K562 (cell line): Measurements from ENCODE around the gene TPCN1. TPM values are rescaled to one million over a fixed set of nuclear protein-coding genes. Genes with fewer than 3 reads are reported as not detected.

Experiments used
- ARHGAP35 ChIP-seq: fragments of 450-650 bp; IDR thresholded peaks from 2 replicates; pipeline ENCODE4 v1.6.1; 2018; ENCODE audit not compliant: partially characterized antibody
- BCOR ChIP-seq: fragments of 450-650 bp; IDR thresholded peaks from 2 replicates; pipeline ENCODE4 v1.6.1; 2016
- CSDE1 ChIP-seq, 2 experiments: fragments of 450-650 bp; IDR thresholded peaks; 2 replicates each; pipeline ENCODE4 v1.6.1; 2016; ENCODE audit warnings: mild to moderate bottlenecking in 1 of 2
- GTF2A2 ChIP-seq: IDR thresholded peaks from 2 replicates; pipeline ENCODE4 v1.6.1; 2016; ENCODE audit warnings: mild to moderate bottlenecking, missing genetic modification characterization, missing compliant biosample characterization
- HNRNPUL1 ChIP-seq: fragments of 200-400 bp; formaldehyde crosslinking; IDR thresholded peaks from 2 replicates; pipeline ENCODE4 v1.6.1; 2017; ENCODE audit warnings: low read length
- PCBP2 ChIP-seq: fragments of 200-400 bp; formaldehyde crosslinking; IDR thresholded peaks from 2 replicates; pipeline ENCODE4 v1.6.1; 2018; ENCODE audit warnings: low read length, low read depth, mild to moderate bottlenecking, moderate library complexity; ENCODE audit not compliant: poor library complexity, severe bottlenecking
- SMARCA4 ChIP-seq: fragments of 450-650 bp; IDR thresholded peaks from 2 replicates; pipeline ENCODE4 v1.6.1; 2016
- SRSF1 ChIP-seq: fragments of 200-400 bp; formaldehyde crosslinking; IDR thresholded peaks from 2 replicates; pipeline ENCODE4 v1.6.1; 2017; ENCODE audit warnings: mild to moderate bottlenecking, low read depth, low read length, moderate library complexity
- TAL1 ChIP-seq: fragments of 450-650 bp; IDR thresholded peaks from 2 replicates; pipeline ENCODE4 v1.6.1; 2016; ENCODE audit warnings: mild to moderate bottlenecking
- TRIM24 ChIP-seq, 2 experiments: fragments of 450-650 bp; IDR thresholded peaks; 2 replicates each; pipeline ENCODE4 v1.6.1; 2016
- TSC22D4 ChIP-seq: fragments of 450-650 bp; IDR thresholded peaks from 2 replicates; pipeline ENCODE4 v1.6.1; 2016; ENCODE audit warnings: missing genetic modification characterization, missing biosample characterization, control low read depth
- YBX1 ChIP-seq: fragments of 450-650 bp; IDR thresholded peaks from 2 replicates; pipeline ENCODE4 v1.7.1; 2016; ENCODE audit warnings: mild to moderate bottlenecking
- ZBTB1 ChIP-seq: sonication (generic); formaldehyde crosslinking; IDR thresholded peaks from 2 replicates; pipeline ENCODE4 v1.8.1; 2023; ENCODE audit warnings: missing genetic modification reagents, low read depth, mild to moderate bottlenecking, borderline replicate concordance
- ZNF140 ChIP-seq: fragments of 250-450 bp; sonication (Bioruptor Pico); IDR thresholded peaks from 2 replicates; pipeline ENCODE4 v1.8.0; 2021; ENCODE audit warnings: moderate library complexity, mild to moderate bottlenecking, inconsistent platforms
- ZNF316 ChIP-seq: fragments of 450-650 bp; IDR thresholded peaks from 2 replicates; pipeline ENCODE4 v1.6.1; 2016
- ZNF41 ChIP-seq: fragments of 250-450 bp; sonication (Bioruptor Pico); conservative IDR thresholded peaks from 2 replicates; pipeline ENCODE4 v1.4.0; 2020; ENCODE audit warnings: mild to moderate bottlenecking
- ZNF431 ChIP-seq: sonication (generic); formaldehyde crosslinking; IDR thresholded peaks from 2 replicates; pipeline ENCODE4 v1.8.0; 2022; ENCODE audit warnings: mild to moderate bottlenecking, missing genetic modification reagents
- ZNF583 ChIP-seq: fragments of 250-450 bp; sonication (Bioruptor Pico); IDR thresholded peaks from 2 replicates; pipeline ENCODE4 v1.4.0; 2020
- ZNF778 ChIP-seq: fragments of 450-650 bp; formaldehyde crosslinking; IDR thresholded peaks from 2 replicates; pipeline ENCODE4 v1.4.0; 2020; ENCODE audit warnings: mild to moderate bottlenecking, moderate library complexity
- polyA plus RNA-seq, 8 experiments: library from polyadenylated mRNA; depleted of rRNA in 4 of 8; stranded (reverse) in 5 of 8; unstranded in 3 of 8; fragments of >200 nt; fragmentation: Nextera tagmentation in 2 of 8; fragmentation: Illumina TruSeq in 1 of 8; extraction: Ambion mirVana in 2 of 8; extraction: Trizol in 1 of 8; gene quantifications; 2 replicates each; pipeline versions ENCODE4 v1.2.1 to v1.2.3, GENCODE V29; 2011 to 2014; ENCODE audit warnings: inconsistent platforms in 1 of 8, missing spikeins in 1 of 8
- total RNA-seq, 7 experiments: library from RNA; depleted of rRNA in 6 of 7; stranded (reverse); fragments of >200 nt in 6 of 7; fragmentation: Illumina TruSeq in 2 of 7; extraction: Trizol in 2 of 7; gene quantifications; 2 replicates each; pipeline versions ENCODE4 v1.2.1 to v1.2.3, GENCODE V29; 2011 to 2021; ENCODE audit warnings: low replicate concordance in 1 of 7
- TF ChIP-seq, protein P1 (sequence below): sonication (generic); formaldehyde crosslinking; IDR thresholded peaks from 2 replicates; pipeline ENCODE4 v1.8.1; 2022; ENCODE audit warnings: missing genetic modification reagents
- TF ChIP-seq, protein P2 (sequence below): fragments of 450-650 bp; formaldehyde crosslinking; IDR thresholded peaks from 2 replicates; pipeline ENCODE4 v1.4.0; 2022; ENCODE audit warnings: missing genetic modification characterization
- TF ChIP-seq, protein P3 (sequence below): sonication (generic); formaldehyde crosslinking; IDR thresholded peaks from 2 replicates; pipeline ENCODE4 v1.8.0; 2022; ENCODE audit warnings: mild to moderate bottlenecking, missing genetic modification reagents
- TF ChIP-seq, protein P4 (sequence below): fragments of 450-650 bp; IDR thresholded peaks from 2 replicates; pipeline ENCODE4 v1.6.1; 2016
- TF ChIP-seq, protein P5 (sequence below): fragments of 250-450 bp; sonication (Bioruptor Pico); IDR thresholded peaks from 2 replicates; pipeline ENCODE4 v1.4.0; 2020

TPCN1 gene
- total and polyA plus RNA-seq, 9 of the 15 experiments (the other 6 are each of a cell fraction or from before 2014, with no cell fraction given) = 0.80 to 23.8 (median 7.4) TPM

DNA sequence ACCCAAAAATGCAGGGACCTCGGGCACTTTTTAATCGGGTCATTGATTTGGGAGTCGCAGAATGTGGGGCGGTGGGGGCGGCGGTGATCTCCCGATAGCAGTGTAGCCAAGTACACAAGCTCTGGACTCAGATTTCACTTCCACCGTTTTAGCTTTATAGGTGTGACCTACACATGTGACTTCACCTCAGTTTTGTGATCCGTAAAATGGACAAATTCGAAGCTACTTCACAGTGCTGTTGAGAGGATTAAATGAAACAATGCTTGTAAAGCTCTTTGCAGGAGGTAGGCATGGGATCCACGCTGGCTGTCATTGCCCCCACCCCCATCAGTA lies 35.3 kb upstream of the TPCN1 start (continued):
- TF ChIP-seq BCOR (peak; percentile 98), ARHGAP35 (no peak), SRSF1 (no peak), ZNF41 (CRISPR knock-in tag) (no peak), HNRNPUL1 (no peak), PCBP2 (no peak), ZNF583 (no peak), GTF2A2 (tag) (no peak), ZNF431 (CRISPR knock-in tag) (no peak), CSDE1 (IDR thresholded peaks at IDR 0.05) (no peak), ZNF140 (CRISPR knock-in tag) (no peak), TSC22D4 (tag) (no peak), TRIM24 (IDR thresholded peaks at IDR 0.05) (no peak), ZBTB1 (CRISPR knock-in tag) (no peak), SMARCA4 (no peak), YBX1 (no peak), ZNF778 (no peak), TAL1 (no peak), ZNF316 (no peak)
- TF ChIP-seq, protein P1, sequence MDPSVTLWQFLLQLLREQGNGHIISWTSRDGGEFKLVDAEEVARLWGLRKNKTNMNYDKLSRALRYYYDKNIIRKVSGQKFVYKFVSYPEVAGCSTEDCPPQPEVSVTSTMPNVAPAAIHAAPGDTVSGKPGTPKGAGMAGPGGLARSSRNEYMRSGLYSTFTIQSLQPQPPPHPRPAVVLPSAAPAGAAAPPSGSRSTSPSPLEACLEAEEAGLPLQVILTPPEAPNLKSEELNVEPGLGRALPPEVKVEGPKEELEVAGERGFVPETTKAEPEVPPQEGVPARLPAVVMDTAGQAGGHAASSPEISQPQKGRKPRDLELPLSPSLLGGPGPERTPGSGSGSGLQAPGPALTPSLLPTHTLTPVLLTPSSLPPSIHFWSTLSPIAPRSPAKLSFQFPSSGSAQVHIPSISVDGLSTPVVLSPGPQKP (CRISPR knock-in tag) = no peak
- TF ChIP-seq, protein P2, sequence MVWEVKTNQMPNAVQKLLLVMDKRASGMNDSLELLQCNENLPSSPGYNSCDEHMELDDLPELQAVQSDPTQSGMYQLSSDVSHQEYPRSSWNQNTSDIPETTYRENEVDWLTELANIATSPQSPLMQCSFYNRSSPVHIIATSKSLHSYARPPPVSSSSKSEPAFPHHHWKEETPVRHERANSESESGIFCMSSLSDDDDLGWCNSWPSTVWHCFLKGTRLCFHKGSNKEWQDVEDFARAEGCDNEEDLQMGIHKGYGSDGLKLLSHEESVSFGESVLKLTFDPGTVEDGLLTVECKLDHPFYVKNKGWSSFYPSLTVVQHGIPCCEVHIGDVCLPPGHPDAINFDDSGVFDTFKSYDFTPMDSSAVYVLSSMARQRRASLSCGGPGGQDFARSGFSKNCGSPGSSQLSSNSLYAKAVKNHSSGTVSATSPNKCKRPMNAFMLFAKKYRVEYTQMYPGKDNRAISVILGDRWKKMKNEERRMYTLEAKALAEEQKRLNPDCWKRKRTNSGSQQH (CRISPR knock-in tag) = no peak
- TF ChIP-seq, protein P3, sequence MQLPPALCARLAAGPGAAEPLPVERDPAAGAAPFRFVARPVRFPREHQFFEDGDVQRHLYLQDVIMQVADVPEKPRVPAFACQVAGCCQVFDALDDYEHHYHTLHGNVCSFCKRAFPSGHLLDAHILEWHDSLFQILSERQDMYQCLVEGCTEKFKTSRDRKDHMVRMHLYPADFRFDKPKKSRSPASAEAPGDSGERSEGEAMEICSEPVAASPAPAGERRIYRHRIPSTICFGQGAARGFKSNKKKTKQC (CRISPR knock-in tag) = no peak
- TF ChIP-seq, protein P4, sequence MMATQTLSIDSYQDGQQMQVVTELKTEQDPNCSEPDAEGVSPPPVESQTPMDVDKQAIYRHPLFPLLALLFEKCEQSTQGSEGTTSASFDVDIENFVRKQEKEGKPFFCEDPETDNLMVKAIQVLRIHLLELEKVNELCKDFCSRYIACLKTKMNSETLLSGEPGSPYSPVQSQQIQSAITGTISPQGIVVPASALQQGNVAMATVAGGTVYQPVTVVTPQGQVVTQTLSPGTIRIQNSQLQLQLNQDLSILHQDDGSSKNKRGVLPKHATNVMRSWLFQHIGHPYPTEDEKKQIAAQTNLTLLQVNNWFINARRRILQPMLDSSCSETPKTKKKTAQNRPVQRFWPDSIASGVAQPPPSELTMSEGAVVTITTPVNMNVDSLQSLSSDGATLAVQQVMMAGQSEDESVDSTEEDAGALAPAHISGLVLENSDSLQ = no peak
- TF ChIP-seq, protein P5, sequence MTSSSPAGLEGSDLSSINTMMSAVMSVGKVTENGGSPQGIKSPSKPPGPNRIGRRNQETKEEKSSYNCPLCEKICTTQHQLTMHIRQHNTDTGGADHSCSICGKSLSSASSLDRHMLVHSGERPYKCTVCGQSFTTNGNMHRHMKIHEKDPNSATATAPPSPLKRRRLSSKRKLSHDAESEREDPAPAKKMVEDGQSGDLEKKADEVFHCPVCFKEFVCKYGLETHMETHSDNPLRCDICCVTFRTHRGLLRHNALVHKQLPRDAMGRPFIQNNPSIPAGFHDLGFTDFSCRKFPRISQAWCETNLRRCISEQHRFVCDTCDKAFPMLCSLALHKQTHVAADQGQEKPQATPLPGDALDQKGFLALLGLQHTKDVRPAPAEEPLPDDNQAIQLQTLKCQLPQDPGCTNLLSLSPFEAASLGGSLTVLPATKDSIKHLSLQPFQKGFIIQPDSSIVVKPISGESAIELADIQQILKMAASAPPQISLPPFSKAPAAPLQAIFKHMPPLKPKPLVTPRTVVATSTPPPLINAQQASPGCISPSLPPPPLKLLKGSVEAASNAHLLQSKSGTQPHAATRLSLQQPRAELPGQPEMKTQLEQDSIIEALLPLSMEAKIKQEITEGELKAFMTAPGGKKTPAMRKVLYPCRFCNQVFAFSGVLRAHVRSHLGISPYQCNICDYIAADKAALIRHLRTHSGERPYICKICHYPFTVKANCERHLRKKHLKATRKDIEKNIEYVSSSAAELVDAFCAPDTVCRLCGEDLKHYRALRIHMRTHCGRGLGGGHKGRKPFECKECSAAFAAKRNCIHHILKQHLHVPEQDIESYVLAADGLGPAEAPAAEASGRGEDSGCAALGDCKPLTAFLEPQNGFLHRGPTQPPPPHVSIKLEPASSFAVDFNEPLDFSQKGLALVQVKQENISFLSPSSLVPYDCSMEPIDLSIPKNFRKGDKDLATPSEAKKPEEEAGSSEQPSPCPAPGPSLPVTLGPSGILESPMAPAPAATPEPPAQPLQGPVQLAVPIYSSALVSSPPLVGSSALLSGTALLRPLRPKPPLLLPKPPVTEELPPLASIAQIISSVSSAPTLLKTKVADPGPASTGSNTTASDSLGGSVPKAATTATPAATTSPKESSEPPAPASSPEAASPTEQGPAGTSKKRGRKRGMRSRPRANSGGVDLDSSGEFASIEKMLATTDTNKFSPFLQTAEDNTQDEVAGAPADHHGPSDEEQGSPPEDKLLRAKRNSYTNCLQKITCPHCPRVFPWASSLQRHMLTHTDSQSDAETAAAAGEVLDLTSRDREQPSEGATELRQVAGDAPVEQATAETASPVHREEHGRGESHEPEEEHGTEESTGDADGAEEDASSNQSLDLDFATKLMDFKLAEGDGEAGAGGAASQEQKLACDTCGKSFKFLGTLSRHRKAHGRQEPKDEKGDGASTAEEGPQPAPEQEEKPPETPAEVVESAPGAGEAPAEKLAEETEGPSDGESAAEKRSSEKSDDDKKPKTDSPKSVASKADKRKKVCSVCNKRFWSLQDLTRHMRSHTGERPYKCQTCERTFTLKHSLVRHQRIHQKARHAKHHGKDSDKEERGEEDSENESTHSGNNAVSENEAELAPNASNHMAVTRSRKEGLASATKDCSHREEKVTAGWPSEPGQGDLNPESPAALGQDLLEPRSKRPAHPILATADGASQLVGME (CRISPR knock-in tag) = no peak
